GM19328 (cell line): ENCODE results near the gene EML1.

Experiments
- ATAC-seq: cut with Tn5 transposase; IDR thresholded peaks from one replicate; pipeline ENCODE4 v1.9.1; 2021; ENCODE audit warnings: mild to moderate bottlenecking, moderate library complexity; ENCODE audit not compliant: unreplicated experiment

The EML1 gene

GRCh38 chr14:99981806-99982205 lies 188.6 kb downstream of the EML1 start:
- no peak for ATAC-seq

GRCh38 chr14:99982537-99983250 lies 189.5 kb downstream of the EML1 start:
- no peak for ATAC-seq

- ATAC-seq = no peak
Observed at GRCh38 chr14:99983251-99984015, 190.2 kb downstream of the EML1 start.

GRCh38 chr14:99984036-99984435 lies 190.8 kb downstream of the EML1 start:
- no peak for ATAC-seq

- no peak for ATAC-seq
Observed at GRCh38 chr14:99986396-99986795, 193.2 kb downstream of the EML1 start.

- no peak for ATAC-seq
Observed at GRCh38 chr14:99989032-99989431, 195.8 kb downstream of the EML1 start.

GRCh38 chr14:99990268-99991170 lies 197.3 kb downstream of the EML1 start:
- ATAC-seq = no peak

GRCh38 chr14:99991331-99991730 lies 198.1 kb downstream of the EML1 start:
- no peak for ATAC-seq
